HFFc6 (cell line): ENCODE measurements around the gene ARHGAP15. TPM values are rescaled to one million over a fixed set of nuclear protein-coding genes. Genes with fewer than 3 reads are reported as not detected.

Source experiments
- DNase-seq: peaks from one replicate; pipeline ENCODE4 v3.0.0-alpha.2; 2018
- H3K27ac Mint-ChIP-seq: 2 replicates; pipeline ENCODE4 v1.8.0; 2020; ENCODE audit warnings: mild to moderate bottlenecking, mixed read lengths
- H3K27me3 Mint-ChIP-seq: 2 replicates; pipeline ENCODE4 v1.8.0; 2021; ENCODE audit warnings: mild to moderate bottlenecking, moderate library complexity, mixed read lengths; ENCODE audit not compliant: insufficient read depth
- H3K36me3 Mint-ChIP-seq: 2 replicates; pipeline ENCODE4 v1.8.0; 2021; ENCODE audit warnings: low read depth, mixed read lengths
- H3K4me1 Mint-ChIP-seq: 2 replicates; pipeline ENCODE4 v1.8.0; 2020; ENCODE audit warnings: low read depth, mixed read lengths
- H3K4me3 Mint-ChIP-seq: 2 replicates; pipeline ENCODE4 v1.8.0; 2020; ENCODE audit warnings: mild to moderate bottlenecking, moderate library complexity, mixed read lengths
- H3K9me3 Mint-ChIP-seq: 2 replicates; pipeline ENCODE4 v1.8.0; 2020; ENCODE audit warnings: mild to moderate bottlenecking, mixed read lengths
- total RNA-seq, 6 experiments: library from RNA; stranded (reverse); fragmentation: NEBNext Ultra II Directional; extraction: Animal tissue kit (Norgen Biotek cat#: 25700); gene quantifications; 2 replicates in 1 of 6; 3 replicates in 5 of 6; pipeline ENCODE4 v1.2.3, GENCODE V29; 2021
- TF ChIP-seq, protein P1 (sequence below): fragments of 200-600 bp; sonication (generic); IDR thresholded peaks from 2 replicates; pipeline ENCODE4 v1.5.0; 2021; ENCODE audit warnings: antibody characterized with exemption, mild to moderate bottlenecking

Gene ARHGAP15
- total RNA-seq, 6 experiments from 2014 or later: not detected

DNA sequence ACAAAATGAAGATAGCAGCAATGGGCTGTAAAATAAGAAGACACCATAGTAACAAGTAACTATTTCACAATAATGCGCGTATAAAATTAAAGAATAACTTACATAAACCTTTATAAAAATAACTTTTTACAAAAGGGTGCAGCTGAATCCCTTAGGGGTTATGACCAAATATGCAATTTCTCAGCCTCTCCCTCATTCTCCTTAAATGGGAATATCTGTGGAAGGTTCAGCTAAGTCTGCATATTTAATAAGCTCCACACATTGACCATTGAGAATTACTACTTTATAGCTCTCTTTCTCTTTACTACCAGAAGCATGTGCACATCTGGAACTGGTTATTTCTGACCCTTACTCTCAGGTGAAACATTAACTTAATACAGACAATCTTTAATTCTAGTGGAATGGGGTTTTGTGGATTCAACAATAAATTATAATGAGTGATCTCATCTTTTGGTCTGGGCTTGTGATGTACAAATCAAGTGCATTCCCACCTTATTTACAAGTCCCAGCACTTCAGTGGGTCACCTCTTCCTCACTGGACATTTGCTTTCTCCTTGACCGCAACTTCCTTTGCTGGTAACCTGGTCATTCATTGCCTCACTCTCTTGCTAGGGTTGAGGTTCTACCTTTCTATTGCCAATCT lies 15.7 kb downstream of the ARHGAP15 start:
- H3K27ac Mint-ChIP-seq: no peak overlapping the region
- no peaks in the 10 kb centered on the region for H3K9me3 Mint-ChIP-seq
- TF ChIP-seq, protein P1, sequence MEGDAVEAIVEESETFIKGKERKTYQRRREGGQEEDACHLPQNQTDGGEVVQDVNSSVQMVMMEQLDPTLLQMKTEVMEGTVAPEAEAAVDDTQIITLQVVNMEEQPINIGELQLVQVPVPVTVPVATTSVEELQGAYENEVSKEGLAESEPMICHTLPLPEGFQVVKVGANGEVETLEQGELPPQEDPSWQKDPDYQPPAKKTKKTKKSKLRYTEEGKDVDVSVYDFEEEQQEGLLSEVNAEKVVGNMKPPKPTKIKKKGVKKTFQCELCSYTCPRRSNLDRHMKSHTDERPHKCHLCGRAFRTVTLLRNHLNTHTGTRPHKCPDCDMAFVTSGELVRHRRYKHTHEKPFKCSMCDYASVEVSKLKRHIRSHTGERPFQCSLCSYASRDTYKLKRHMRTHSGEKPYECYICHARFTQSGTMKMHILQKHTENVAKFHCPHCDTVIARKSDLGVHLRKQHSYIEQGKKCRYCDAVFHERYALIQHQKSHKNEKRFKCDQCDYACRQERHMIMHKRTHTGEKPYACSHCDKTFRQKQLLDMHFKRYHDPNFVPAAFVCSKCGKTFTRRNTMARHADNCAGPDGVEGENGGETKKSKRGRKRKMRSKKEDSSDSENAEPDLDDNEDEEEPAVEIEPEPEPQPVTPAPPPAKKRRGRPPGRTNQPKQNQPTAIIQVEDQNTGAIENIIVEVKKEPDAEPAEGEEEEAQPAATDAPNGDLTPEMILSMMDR: no peak
- no peaks in the 10 kb centered on the region for H3K36me3 Mint-ChIP-seq
- DNase-seq: no peak
- no peak overlapping the region for H3K4me3 Mint-ChIP-seq
- no peaks in the 10 kb centered on the region for H3K4me1 Mint-ChIP-seq
- H3K27me3 Mint-ChIP-seq: no peaks in the 10 kb centered on the region

DNA sequence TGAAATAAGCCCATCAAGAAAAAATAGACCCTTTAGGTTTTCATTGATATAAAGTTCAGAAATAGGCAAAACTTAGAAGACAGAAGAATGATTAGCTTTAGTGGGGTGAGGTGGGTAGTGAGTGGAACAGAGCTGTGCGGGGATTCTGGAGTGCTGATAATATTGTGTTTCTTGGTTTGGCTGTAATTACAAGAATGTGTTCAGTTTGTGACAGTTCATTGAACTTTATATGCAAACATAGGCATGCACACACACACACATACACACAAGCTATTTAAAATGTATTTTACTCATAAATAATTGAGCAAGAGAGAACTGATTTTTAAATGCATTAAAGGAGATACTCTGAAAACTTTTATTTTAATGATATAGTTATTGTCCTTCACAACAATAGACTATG lies 17.1 kb downstream of the ARHGAP15 start:
- H3K9me3 Mint-ChIP-seq: no peaks in the 10 kb centered on the region
- no peaks in the 10 kb centered on the region for H3K4me1 Mint-ChIP-seq
- no peaks in the 10 kb centered on the region for H3K36me3 Mint-ChIP-seq
- H3K4me3 Mint-ChIP-seq: no peak overlapping the region
- peaks cover 2% of the 10 kb centered on the region; the same call in 1 of the 2 replicates for H3K27me3 Mint-ChIP-seq
- no peak for DNase-seq
- no peak overlapping the region for H3K27ac Mint-ChIP-seq
- TF ChIP-seq, protein P1: no peak

DNA sequence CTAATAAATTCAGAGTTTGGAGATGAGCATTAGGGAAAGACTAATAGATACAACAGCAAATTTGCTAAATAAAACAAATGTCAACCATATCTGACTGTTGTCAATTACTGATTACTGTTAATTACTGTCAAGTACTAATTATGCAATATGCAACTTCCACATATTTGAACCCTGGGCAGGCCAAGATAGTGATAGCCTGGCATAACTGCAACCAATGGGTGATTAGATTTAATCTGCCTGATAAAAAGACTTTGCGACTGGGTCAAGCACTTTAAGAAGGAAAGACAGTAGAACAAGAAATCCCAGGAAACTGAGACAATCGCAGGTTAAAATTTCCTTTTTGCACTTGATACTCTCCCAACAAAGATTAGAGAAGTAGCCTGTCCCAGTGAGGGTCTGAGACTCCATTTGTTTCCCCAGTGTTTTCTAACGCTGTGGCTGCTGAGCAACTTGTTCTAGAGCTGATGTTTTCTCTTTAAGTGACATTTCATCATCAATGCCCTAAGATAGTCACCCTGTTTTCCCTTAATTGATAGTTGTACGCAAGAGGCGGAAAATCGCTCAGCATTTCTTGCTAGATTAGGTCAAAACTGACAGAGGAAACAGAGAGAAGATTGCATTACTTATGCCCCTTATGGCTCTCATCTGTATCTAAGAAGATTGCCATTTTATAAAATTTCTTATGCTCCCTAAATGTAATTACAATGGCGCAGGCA lies 17.8 kb downstream of the ARHGAP15 start:
- TF ChIP-seq, protein P1: no peak
- Mint-ChIP-seq H3K27ac (no peak overlapping the region), H3K9me3 (no peaks in the 10 kb centered on the region), H3K4me3 (no peak overlapping the region), H3K27me3 (peaks cover 2% of the 10 kb centered on the region; the same call in 1 of the 2 replicates), H3K4me1 (no peaks in the 10 kb centered on the region), H3K36me3 (no peaks in the 10 kb centered on the region)
- DNase-seq: no peak

DNA sequence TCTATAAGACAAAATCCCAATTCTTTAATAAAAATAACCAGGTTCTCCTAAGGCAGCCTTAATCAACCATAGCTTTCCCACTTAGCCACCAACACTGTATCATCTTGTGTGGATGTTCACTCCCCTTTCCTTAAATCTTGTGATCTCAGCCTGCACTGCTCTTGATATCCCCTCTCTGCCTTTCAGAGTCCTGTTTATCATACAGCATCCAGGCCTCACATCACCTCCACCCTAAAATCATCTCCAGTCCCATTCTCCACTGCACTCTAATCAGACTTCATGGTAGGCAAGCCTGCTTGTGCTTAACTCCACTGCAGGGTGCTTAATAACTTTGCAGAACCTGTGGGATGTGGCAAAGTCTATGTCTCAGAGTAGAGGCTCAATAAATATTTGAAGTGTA lies 18.8 kb downstream of the ARHGAP15 start:
- no peak for DNase-seq
- Mint-ChIP-seq H3K27me3 (peaks cover 4% of the 10 kb centered on the region; the same call in 1 of the 2 replicates), H3K27ac (no peak overlapping the region), H3K9me3 (no peaks in the 10 kb centered on the region), H3K36me3 (no peaks in the 10 kb centered on the region), H3K4me1 (no peaks in the 10 kb centered on the region), H3K4me3 (no peak overlapping the region)
- TF ChIP-seq, protein P1: no peak

DNA sequence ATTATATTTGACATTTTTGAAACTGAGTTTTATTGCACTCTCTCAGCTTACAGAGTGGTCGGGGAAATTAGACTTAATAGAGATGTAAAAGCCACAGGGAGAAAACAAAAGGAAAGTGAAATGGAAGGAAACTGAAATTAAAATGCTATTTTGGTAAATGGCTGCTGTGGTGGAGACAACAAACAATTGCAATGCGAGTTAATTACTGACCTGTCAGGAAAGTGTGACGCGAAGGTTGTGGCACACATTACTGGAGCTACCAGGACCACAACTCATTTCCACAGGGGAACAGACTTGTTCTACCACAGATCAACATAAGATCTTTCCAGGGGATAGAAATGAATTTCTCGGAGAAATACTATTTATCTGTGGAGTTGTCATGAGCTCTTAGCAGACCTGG lies 19.5 kb downstream of the ARHGAP15 start:
- DNase-seq: no peak
- Mint-ChIP-seq H3K4me1 (no peaks in the 10 kb centered on the region), H3K27ac (no peak overlapping the region), H3K36me3 (no peaks in the 10 kb centered on the region), H3K9me3 (no peaks in the 10 kb centered on the region), H3K27me3 (peaks cover 4% of the 10 kb centered on the region; the same call in 1 of the 2 replicates), H3K4me3 (no peak overlapping the region)
- TF ChIP-seq, protein P1: no peak
